IPS-18a (cell line): ENCODE data around the gene MED31.

Experiments
- H3K27ac ChIP-seq: one replicate; pipeline ENCODE4 v1.5.1; 2013; ENCODE audit warnings: low read length
- H3K27me3 ChIP-seq: one replicate; pipeline ENCODE4 v1.6.1; 2013; ENCODE audit warnings: mild to moderate bottlenecking, low read length; ENCODE audit not compliant: control insufficient read depth, insufficient read depth
- H3K36me3 ChIP-seq: one replicate; pipeline ENCODE4 v1.6.1; 2013; ENCODE audit warnings: low read depth, low read length; ENCODE audit not compliant: control insufficient read depth
- H3K4me1 ChIP-seq: one replicate; pipeline ENCODE4 v1.6.1; 2013; ENCODE audit warnings: low read depth, low read length; ENCODE audit not compliant: control insufficient read depth
- H3K4me3 ChIP-seq: one replicate; pipeline ENCODE4 v1.5.1; 2013; ENCODE audit warnings: low read length
- H3K9ac ChIP-seq: one replicate; pipeline ENCODE4 v1.6.1; 2013; ENCODE audit warnings: mild to moderate bottlenecking, low read length, moderate library complexity
- H3K9me3 ChIP-seq: one replicate; pipeline ENCODE4 v1.6.1; 2013; ENCODE audit warnings: low read depth, low read length; ENCODE audit not compliant: control insufficient read depth

MED31 gene

GRCh38 chr17:6636616-6637457 is 14.6 kb downstream of the MED31 start:
- Histone ChIP-seq H3K9me3 (no peaks in the 10 kb centered on the region), H3K9ac (no peak overlapping the region), H3K27ac (no peak overlapping the region)

DNA sequence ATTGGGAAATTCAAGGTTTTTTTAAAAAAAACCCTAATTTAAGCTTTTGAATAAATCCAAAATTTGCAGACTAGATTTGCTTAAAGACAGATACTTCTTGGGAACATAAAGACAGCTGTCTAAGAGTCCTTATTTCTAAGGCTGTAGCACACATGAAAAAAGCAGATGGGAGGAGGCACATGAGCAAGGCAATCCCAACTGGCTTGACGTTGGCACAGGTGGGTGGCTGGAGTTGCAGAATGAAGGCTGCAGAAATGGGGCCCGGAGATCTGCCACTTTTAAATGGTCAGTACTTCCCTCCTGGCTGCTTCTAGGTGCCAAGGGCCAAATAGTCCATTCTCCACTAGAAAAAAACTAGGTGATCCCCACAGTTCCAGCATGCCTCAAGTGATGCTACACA is 15.3 kb downstream of the MED31 start:
- Histone ChIP-seq H3K4me3 (no peak overlapping the region), H3K27ac (no peak overlapping the region), H3K9me3 (no peaks in the 10 kb centered on the region), H3K9ac (no peak overlapping the region), H3K36me3 (peaks cover 28% of the 10 kb centered on the region), H3K27me3 (no peaks in the 10 kb centered on the region), H3K4me1 (peaks cover 4% of the 10 kb centered on the region)

More at GRCh38 chr17:6636616-6637457, 14.6 kb downstream of the MED31 start:
- Histone ChIP-seq H3K36me3 (peaks cover 23% of the 10 kb centered on the region), H3K4me3 (no peak overlapping the region), H3K27me3 (no peaks in the 10 kb centered on the region), H3K4me1 (peaks cover 6% of the 10 kb centered on the region)

- Histone ChIP-seq H3K36me3 (peaks cover 46% of the 10 kb centered on the region), H3K9me3 (no peaks in the 10 kb centered on the region), H3K4me1 (no peaks in the 10 kb centered on the region), H3K27ac (no peak overlapping the region), H3K4me3 (no peak overlapping the region), H3K9ac (no peak overlapping the region), H3K27me3 (no peaks in the 10 kb centered on the region)
Observed at GRCh38 chr17:6633263-6633662, 18.1 kb downstream of the MED31 start.

DNA sequence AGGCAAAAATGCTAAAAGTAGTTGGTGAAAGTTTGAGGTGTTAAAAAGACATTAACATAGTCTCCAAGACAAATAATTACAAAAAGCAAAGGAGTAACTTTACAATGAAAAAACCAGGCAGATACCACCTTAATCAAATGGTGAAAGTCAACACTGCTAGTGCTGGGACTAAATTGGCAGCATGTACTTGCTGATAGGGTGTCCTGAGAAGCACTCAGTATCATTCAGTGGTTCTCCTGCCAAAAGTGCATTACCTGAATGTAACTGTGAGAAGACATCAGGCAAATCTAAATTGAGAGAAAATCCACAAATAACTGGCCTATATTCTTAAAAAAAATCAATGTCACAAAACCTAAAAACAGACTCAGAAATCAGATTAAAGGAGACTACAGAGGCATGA is 18.9 kb downstream of the MED31 start:
- Histone ChIP-seq H3K27me3 (no peaks in the 10 kb centered on the region), H3K4me3 (no peak overlapping the region), H3K9me3 (no peaks in the 10 kb centered on the region), H3K27ac (no peak overlapping the region), H3K4me1 (no peaks in the 10 kb centered on the region), H3K36me3 (peaks cover 53% of the 10 kb centered on the region), H3K9ac (no peak overlapping the region)

- Histone ChIP-seq H3K27me3 (no peaks in the 10 kb centered on the region), H3K9ac (no peak overlapping the region), H3K4me3 (no peak overlapping the region), H3K36me3 (peaks cover 63% of the 10 kb centered on the region), H3K9me3 (no peaks in the 10 kb centered on the region), H3K27ac (no peak overlapping the region), H3K4me1 (no peaks in the 10 kb centered on the region)
Observed at GRCh38 chr17:6630390-6630789, 21.0 kb downstream of the MED31 start.

DNA sequence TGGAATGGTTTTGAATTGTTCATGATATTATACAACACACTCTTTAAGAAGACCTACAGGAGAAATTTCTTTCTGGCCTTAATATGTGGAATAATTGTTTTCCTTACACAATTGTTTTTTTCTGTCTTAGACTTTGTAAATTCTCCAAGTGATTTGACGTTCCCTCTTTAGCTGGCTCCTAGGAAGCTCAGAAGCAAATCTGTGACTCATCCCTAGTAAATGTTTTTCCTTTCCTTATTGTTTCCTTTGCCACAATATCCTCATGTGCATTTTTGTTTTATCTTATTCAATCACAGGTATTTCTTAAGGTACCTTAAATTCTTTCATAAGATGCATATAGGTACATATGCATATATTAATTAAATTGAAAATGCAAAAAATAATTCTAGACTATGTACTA is 24.4 kb downstream of the MED31 start:
- Histone ChIP-seq H3K27me3 (no peaks in the 10 kb centered on the region), H3K4me1 (no peaks in the 10 kb centered on the region), H3K4me3 (no peak overlapping the region), H3K27ac (no peak overlapping the region), H3K36me3 (peaks cover 69% of the 10 kb centered on the region), H3K9me3 (no peaks in the 10 kb centered on the region), H3K9ac (no peak overlapping the region)

DNA sequence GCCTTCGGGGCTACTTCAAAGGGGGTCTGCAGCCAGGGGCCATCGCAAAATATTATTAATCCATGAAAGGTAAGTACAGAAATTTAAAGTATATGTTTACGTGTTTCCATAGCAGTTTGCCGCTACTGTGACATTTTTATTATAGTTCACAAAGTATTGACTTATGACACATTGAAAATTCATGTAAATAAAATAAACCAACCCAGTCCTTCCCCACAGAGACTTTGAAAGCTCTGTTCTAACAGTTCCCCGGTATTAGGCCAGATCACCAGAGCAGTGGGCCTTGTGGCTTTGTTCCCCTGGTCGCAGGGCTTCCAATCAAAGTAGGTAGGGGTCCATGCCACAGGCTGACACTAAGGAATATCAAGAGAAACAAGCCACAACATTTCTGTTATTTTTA is 24.8 kb downstream of the MED31 start:
- H3K27ac ChIP-seq, result no peak overlapping the region
- no peaks in the 10 kb centered on the region for H3K27me3 ChIP-seq
- H3K36me3 ChIP-seq, result peaks cover 68% of the 10 kb centered on the region
- no peaks in the 10 kb centered on the region for H3K4me1 ChIP-seq
- no peak overlapping the region for H3K9ac ChIP-seq
- no peak overlapping the region for H3K4me3 ChIP-seq
- no peaks in the 10 kb centered on the region for H3K9me3 ChIP-seq

DNA sequence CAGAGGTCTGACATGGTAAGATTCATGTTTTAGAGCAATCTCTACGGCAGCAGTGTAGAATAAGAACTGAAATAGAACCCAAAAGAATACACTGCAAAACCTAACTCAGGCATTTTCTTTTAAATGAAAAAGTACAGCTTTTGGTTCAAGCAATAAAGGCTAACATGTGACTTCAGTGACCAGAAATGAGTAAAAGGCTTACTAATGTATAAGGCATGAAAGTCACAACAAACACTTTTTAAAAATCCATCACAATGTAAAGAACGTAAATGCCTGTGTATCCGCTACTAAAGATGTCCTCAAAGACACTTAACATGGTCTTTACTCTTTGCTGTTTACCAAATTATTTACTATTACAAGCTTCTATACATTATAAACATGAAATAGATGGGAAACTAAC is 27.5 kb downstream of the MED31 start:
- H3K36me3 ChIP-seq, result peaks cover 65% of the 10 kb centered on the region
- no peak overlapping the region for H3K9ac ChIP-seq
- no peaks in the 10 kb centered on the region for H3K27me3 ChIP-seq
- H3K9me3 ChIP-seq, result no peaks in the 10 kb centered on the region
- no peaks in the 10 kb centered on the region for H3K4me1 ChIP-seq
- H3K4me3 ChIP-seq, result no peak overlapping the region
- no peak overlapping the region for H3K27ac ChIP-seq

DNA sequence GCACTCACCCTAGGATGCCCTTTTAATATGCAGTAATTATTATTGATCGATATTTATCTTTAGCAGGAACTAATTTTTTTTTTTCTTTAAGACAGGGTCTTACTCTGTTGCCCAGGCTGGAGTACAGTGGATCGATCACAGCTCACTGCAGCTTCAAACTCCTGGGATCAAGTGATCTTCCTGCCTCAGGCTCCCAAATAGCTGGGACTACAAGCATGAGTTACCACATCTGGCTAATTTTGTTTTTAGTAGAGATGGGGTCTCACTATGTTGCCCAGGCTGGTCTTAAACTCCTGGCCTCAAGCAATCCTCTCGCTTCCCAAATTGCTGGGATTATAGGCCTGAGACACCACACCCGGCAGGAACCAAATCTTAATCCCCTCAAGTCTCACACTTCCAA is 40.2 kb downstream of the MED31 start:
- H3K9ac ChIP-seq, result no peak overlapping the region
- no peak overlapping the region for H3K4me3 ChIP-seq
- no peak overlapping the region for H3K27ac ChIP-seq
- no peaks in the 10 kb centered on the region for H3K4me1 ChIP-seq
- H3K36me3 ChIP-seq, result peaks cover 44% of the 10 kb centered on the region
- no peaks in the 10 kb centered on the region for H3K27me3 ChIP-seq
- H3K9me3 ChIP-seq, result no peaks in the 10 kb centered on the region

GRCh38 chr17:6610011-6610410 is 41.4 kb downstream of the MED31 start:
- H3K4me1 ChIP-seq, result no peaks in the 10 kb centered on the region
- peaks cover 53% of the 10 kb centered on the region for H3K36me3 ChIP-seq
- H3K9ac ChIP-seq, result no peak overlapping the region
- H3K4me3 ChIP-seq, result no peak overlapping the region
- H3K9me3 ChIP-seq, result no peaks in the 10 kb centered on the region
- no peak overlapping the region for H3K27ac ChIP-seq
- H3K27me3 ChIP-seq, result no peaks in the 10 kb centered on the region

GRCh38 chr17:6608321-6608720 is 43.1 kb downstream of the MED31 start:
- H3K27me3 ChIP-seq, result no peaks in the 10 kb centered on the region
- no peak overlapping the region for H3K9ac ChIP-seq
- H3K4me3 ChIP-seq, result no peak overlapping the region
- H3K27ac ChIP-seq, result no peak overlapping the region
- no peaks in the 10 kb centered on the region for H3K9me3 ChIP-seq
- peaks cover 53% of the 10 kb centered on the region for H3K36me3 ChIP-seq
- H3K4me1 ChIP-seq, result no peaks in the 10 kb centered on the region

- no peak overlapping the region for H3K4me3 ChIP-seq
- H3K36me3 ChIP-seq, result peaks cover 56% of the 10 kb centered on the region
- no peak overlapping the region for H3K27ac ChIP-seq
- H3K4me1 ChIP-seq, result no peaks in the 10 kb centered on the region
- H3K9me3 ChIP-seq, result no peaks in the 10 kb centered on the region
- H3K9ac ChIP-seq, result no peak overlapping the region
- H3K27me3 ChIP-seq, result no peaks in the 10 kb centered on the region
Observed at GRCh38 chr17:6605142-6605541, 46.3 kb downstream of the MED31 start.
